K562 (cell line): ENCODE results near the gene TP53BP2. TPM values are rescaled to one million over a fixed set of nuclear protein-coding genes. Genes with fewer than 3 reads are reported as not detected.

Source experiments
- CBX2 ChIP-seq: fragments of 200-600 bp; sonication (generic); IDR thresholded peaks from one replicate; pipeline ENCODE4 v1.6.1; 2012; ENCODE audit warnings: mild to moderate bottlenecking, low read length, inconsistent platforms; ENCODE audit not compliant: insufficient read depth, poor library complexity, severe bottlenecking
- CC2D1A ChIP-seq: fragments of 450-650 bp; IDR thresholded peaks from 2 replicates; pipeline ENCODE4 v1.6.1; 2017; ENCODE audit warnings: mild to moderate bottlenecking
- FOXM1 ChIP-seq, 2 experiments: fragments of 450-650 bp in 1 of 2; sonication (generic) in 1 of 2; formaldehyde crosslinking in 1 of 2; IDR thresholded peaks; 2 replicates each; pipeline versions ENCODE4 v1.6.1 to v1.9.0; 2017 to 2022; ENCODE audit warnings: low read depth in 2 of 2, mild to moderate bottlenecking in 2 of 2, missing genetic modification reagents in 1 of 2, moderate library complexity in 1 of 2
- FUS ChIP-seq: fragments of 200-400 bp; formaldehyde crosslinking; optimal IDR thresholded peaks from 2 replicates; pipeline ENCODE3; 2017; ENCODE audit warnings: low read depth, low read length
- GATAD2B ChIP-seq: fragments of 450-650 bp; IDR thresholded peaks from 2 replicates; pipeline ENCODE4 v1.6.1; 2017; ENCODE audit warnings: mild to moderate bottlenecking, borderline replicate concordance
- HDAC1 ChIP-seq, 2 experiments: fragments of 450-650 bp; IDR thresholded peaks; 2 replicates each; pipeline ENCODE4 v1.6.1; 2016 to 2017; ENCODE audit warnings: inconsistent platforms in 1 of 2, mild to moderate bottlenecking in 1 of 2, moderate library complexity in 1 of 2
- PML ChIP-seq: IDR thresholded peaks from 2 replicates; pipeline ENCODE4 v1.6.1; 2012; ENCODE audit warnings: low read length, inconsistent platforms
- PRMT5 ChIP-seq: sonication (generic); formaldehyde crosslinking; IDR thresholded peaks from 2 replicates; pipeline ENCODE4 v1.5.0; 2020; ENCODE audit warnings: missing genetic modification reagents
- SIN3B ChIP-seq: fragments of 450-650 bp; IDR thresholded peaks from 2 replicates; pipeline ENCODE4 v1.6.1; 2017; ENCODE audit warnings: low read depth, mild to moderate bottlenecking, moderate library complexity
- STAT5A ChIP-seq: IDR thresholded peaks from 2 replicates; pipeline ENCODE4 v1.6.1; 2012; ENCODE audit warnings: low read length, inconsistent platforms, borderline replicate concordance
- TAL1 ChIP-seq: fragments of 450-650 bp; IDR thresholded peaks from 2 replicates; pipeline ENCODE4 v1.6.1; 2016; ENCODE audit warnings: mild to moderate bottlenecking
- ZBTB7A ChIP-seq: IDR thresholded peaks from 2 replicates; pipeline ENCODE4 v1.6.1; 2011; ENCODE audit warnings: low read depth, mild to moderate bottlenecking, low read length, moderate library complexity, borderline replicate concordance; ENCODE audit not compliant: control insufficient read depth
- ZKSCAN8 ChIP-seq: fragments of 200-800 bp; sonication (Bioruptor generic); IDR thresholded peaks from 2 replicates; pipeline ENCODE4 v1.6.1; 2016; ENCODE audit warnings: missing genetic modification characterization, missing compliant biosample characterization
- ZNF77 ChIP-seq: fragments of 250-450 bp; sonication (Bioruptor Pico); IDR thresholded peaks from 2 replicates; pipeline ENCODE4 v1.5.0; 2020
- polyA plus RNA-seq, 8 experiments: library from polyadenylated mRNA; depleted of rRNA in 4 of 8; stranded (reverse) in 5 of 8; unstranded in 3 of 8; fragments of >200 nt; fragmentation: Nextera tagmentation in 2 of 8; fragmentation: Illumina TruSeq in 1 of 8; extraction: Ambion mirVana in 2 of 8; extraction: Trizol in 1 of 8; gene quantifications; 2 replicates each; pipeline versions ENCODE4 v1.2.1 to v1.2.3, GENCODE V29; 2011 to 2014; ENCODE audit warnings: inconsistent platforms in 1 of 8, missing spikeins in 1 of 8
- total RNA-seq, 7 experiments: library from RNA; depleted of rRNA in 6 of 7; stranded (reverse); fragments of >200 nt in 6 of 7; fragmentation: Illumina TruSeq in 2 of 7; extraction: Trizol in 2 of 7; gene quantifications; 2 replicates each; pipeline versions ENCODE4 v1.2.1 to v1.2.3, GENCODE V29; 2011 to 2021; ENCODE audit warnings: low replicate concordance in 1 of 7
- TF ChIP-seq, protein P1 (sequence below): sonication (generic); formaldehyde crosslinking; IDR thresholded peaks from 2 replicates; pipeline ENCODE4 v1.8.1; 2022; ENCODE audit warnings: missing genetic modification reagents
- TF ChIP-seq, protein P2 (sequence below): fragments of 450-650 bp; IDR thresholded peaks from 2 replicates; pipeline ENCODE4 v1.6.1; 2016; ENCODE audit warnings: mild to moderate bottlenecking
- TF ChIP-seq, protein P3 (sequence below): fragments of 450-650 bp; IDR thresholded peaks from 2 replicates; pipeline ENCODE4 v1.6.1; 2016; ENCODE audit warnings: low read depth, mild to moderate bottlenecking, moderate library complexity
- TF ChIP-seq, protein P4 (sequence below): fragments of 450-650 bp; formaldehyde crosslinking; conservative IDR thresholded peaks from 2 replicates; pipeline ENCODE4 v1.4.0; 2022; ENCODE audit warnings: mild to moderate bottlenecking, missing genetic modification characterization
- TF ChIP-seq, protein P5 (sequence below): fragments of 450-650 bp; formaldehyde crosslinking; IDR thresholded peaks from 2 replicates; pipeline ENCODE4 v1.4.0; 2022; ENCODE audit warnings: missing genetic modification characterization

TP53BP2 gene
- total and polyA plus RNA-seq, 9 of the 15 experiments (the other 6 are each of a cell fraction or from before 2014, with no cell fraction given) = 17.0 to 69.6 (median 40.1) TPM

DNA sequence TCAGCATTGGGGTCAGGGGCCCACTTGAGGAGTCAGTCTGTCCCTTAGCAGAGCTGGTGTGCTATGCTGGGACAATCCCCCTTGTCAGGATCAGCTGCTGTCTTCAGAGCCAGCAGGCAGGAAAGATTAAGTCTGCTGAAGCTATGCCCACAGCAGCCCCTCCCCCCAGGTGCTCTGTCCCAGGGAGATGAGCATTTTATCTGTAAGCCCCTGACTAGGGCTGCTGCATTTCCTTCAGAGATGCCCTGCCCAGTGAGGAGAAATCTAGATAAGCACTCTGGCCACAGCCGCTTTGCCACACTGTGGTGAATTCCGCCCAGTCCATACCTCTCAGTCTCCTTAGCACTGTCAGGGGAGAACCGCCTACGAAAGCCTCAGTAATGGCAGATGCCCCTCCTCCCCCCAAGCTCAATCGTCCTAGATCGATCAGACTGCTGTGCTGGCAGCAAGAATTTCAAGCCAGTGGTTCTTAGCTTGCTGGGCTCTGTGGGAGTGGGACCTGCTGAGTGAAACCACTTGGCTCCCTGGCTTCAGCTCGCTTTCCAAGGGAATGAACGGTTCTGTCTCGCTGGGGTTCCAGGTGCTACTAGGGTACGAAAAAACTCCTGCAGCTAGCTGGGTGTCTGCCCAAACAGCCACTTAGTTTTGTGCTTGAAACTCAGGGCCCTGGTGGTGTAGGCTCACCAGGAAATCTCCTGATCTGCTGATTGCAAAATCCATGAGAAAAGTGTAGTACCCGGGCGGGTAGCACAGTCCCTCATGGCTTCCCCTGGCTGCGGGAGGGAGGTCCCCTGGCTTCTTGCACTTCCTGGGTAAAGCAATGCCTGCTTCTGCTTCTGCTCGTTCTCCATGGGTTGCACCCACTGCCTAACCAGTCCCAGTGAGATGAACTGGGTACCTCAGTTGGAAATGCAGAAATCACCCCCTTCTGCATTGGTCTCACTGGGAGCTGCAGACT lies 25.1 kb upstream of the TP53BP2 start (continued):
- TF ChIP-seq, protein P1, sequence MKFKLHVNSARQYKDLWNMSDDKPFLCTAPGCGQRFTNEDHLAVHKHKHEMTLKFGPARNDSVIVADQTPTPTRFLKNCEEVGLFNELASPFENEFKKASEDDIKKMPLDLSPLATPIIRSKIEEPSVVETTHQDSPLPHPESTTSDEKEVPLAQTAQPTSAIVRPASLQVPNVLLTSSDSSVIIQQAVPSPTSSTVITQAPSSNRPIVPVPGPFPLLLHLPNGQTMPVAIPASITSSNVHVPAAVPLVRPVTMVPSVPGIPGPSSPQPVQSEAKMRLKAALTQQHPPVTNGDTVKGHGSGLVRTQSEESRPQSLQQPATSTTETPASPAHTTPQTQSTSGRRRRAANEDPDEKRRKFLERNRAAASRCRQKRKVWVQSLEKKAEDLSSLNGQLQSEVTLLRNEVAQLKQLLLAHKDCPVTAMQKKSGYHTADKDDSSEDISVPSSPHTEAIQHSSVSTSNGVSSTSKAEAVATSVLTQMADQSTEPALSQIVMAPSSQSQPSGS (CRISPR knock-in tag) = no peak
- TF ChIP-seq, protein P2, sequence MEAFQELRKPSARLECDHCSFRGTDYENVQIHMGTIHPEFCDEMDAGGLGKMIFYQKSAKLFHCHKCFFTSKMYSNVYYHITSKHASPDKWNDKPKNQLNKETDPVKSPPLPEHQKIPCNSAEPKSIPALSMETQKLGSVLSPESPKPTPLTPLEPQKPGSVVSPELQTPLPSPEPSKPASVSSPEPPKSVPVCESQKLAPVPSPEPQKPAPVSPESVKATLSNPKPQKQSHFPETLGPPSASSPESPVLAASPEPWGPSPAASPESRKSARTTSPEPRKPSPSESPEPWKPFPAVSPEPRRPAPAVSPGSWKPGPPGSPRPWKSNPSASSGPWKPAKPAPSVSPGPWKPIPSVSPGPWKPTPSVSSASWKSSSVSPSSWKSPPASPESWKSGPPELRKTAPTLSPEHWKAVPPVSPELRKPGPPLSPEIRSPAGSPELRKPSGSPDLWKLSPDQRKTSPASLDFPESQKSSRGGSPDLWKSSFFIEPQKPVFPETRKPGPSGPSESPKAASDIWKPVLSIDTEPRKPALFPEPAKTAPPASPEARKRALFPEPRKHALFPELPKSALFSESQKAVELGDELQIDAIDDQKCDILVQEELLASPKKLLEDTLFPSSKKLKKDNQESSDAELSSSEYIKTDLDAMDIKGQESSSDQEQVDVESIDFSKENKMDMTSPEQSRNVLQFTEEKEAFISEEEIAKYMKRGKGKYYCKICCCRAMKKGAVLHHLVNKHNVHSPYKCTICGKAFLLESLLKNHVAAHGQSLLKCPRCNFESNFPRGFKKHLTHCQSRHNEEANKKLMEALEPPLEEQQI = 0 out of 2 replicates have a peak, but pooled peaks have one; percentile 18
- TF ChIP-seq, protein P3, sequence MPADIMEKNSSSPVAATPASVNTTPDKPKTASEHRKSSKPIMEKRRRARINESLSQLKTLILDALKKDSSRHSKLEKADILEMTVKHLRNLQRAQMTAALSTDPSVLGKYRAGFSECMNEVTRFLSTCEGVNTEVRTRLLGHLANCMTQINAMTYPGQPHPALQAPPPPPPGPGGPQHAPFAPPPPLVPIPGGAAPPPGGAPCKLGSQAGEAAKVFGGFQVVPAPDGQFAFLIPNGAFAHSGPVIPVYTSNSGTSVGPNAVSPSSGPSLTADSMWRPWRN = no peak
- TF ChIP-seq CBX2 (no peak), ZNF77 (CRISPR knock-in tag) (no peak), FOXM1 (IDR thresholded peaks at IDR 0.05; ENCODE audit: low read depth) (peak; percentile 59; the same call in 1 of the 2 replicates), FOXM1 (CRISPR knock-in tag; IDR thresholded peaks at IDR 0.05; ENCODE audit: low read depth) (no peak), FUS (no peak), GATAD2B (peak; percentile 78), TAL1 (peak; percentile 89), PML (peak; percentile 50; the same call in 1 of the 2 replicates), ZKSCAN8 (peak; percentile 61; the same call in 1 of the 2 replicates), STAT5A (peak; percentile 79), PRMT5 (CRISPR knock-in tag) (no peak), SIN3B (no peak), CC2D1A (peak; percentile 86; the same call in 1 of the 2 replicates), ZBTB7A (peak; percentile 18; the same call in 1 of the 2 replicates), HDAC1 (IDR thresholded peaks at IDR 0.05) (0 out of 4 replicates have a peak, but pooled peaks of 1 of the 2 experiments have one; percentile 11)
- TF ChIP-seq, protein P4, sequence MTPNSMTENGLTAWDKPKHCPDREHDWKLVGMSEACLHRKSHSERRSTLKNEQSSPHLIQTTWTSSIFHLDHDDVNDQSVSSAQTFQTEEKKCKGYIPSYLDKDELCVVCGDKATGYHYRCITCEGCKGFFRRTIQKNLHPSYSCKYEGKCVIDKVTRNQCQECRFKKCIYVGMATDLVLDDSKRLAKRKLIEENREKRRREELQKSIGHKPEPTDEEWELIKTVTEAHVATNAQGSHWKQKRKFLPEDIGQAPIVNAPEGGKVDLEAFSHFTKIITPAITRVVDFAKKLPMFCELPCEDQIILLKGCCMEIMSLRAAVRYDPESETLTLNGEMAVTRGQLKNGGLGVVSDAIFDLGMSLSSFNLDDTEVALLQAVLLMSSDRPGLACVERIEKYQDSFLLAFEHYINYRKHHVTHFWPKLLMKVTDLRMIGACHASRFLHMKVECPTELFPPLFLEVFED = 0 out of 2 replicates have a peak, but pooled peaks have one; percentile 24
- TF ChIP-seq, protein P5, sequence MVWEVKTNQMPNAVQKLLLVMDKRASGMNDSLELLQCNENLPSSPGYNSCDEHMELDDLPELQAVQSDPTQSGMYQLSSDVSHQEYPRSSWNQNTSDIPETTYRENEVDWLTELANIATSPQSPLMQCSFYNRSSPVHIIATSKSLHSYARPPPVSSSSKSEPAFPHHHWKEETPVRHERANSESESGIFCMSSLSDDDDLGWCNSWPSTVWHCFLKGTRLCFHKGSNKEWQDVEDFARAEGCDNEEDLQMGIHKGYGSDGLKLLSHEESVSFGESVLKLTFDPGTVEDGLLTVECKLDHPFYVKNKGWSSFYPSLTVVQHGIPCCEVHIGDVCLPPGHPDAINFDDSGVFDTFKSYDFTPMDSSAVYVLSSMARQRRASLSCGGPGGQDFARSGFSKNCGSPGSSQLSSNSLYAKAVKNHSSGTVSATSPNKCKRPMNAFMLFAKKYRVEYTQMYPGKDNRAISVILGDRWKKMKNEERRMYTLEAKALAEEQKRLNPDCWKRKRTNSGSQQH (CRISPR knock-in tag) = no peak
